Vagina (tissue), 2 donors: ENCODE measurements around the gene WNK3. TPM values are rescaled to one million over a fixed set of nuclear protein-coding genes. Genes with fewer than 3 reads are reported as not detected.

Experiments used
- DNase-seq, 2 donors: peaks; one replicate each; pipeline ENCODE4 v3.0.0-alpha.2; 2017; ENCODE audit errors: extremely low spot score in 2 of 2
- H3K27ac ChIP-seq: fragments of 200-600 bp; sonication (generic); one replicate; pipeline ENCODE4 v1.5.1; 2019
- H3K27me3 ChIP-seq: fragments of 200-600 bp; sonication (generic); one replicate; pipeline ENCODE4 v1.5.1; 2019
- H3K36me3 ChIP-seq, 2 donors: fragments of 200-600 bp; sonication (generic); one replicate each; pipeline ENCODE4 v1.5.1; 2017 to 2019
- H3K4me1 ChIP-seq: fragments of 200-600 bp; sonication (generic); one replicate; pipeline ENCODE4 v1.5.1; 2019
- H3K4me3 ChIP-seq, 2 donors: fragments of 200-600 bp; sonication (generic); 1 replicate in 1 of 2; 2 replicates in 1 of 2; pipeline ENCODE4 v1.5.1; 2016 to 2019
- H3K9me3 ChIP-seq: fragments of 200-600 bp; sonication (generic); one replicate; pipeline ENCODE4 v1.5.1; 2019
- CTCF ChIP-seq, 3 experiments: fragments of 450-650 bp in 2 of 3; fragments of 200-600 bp in 1 of 3; sonication (generic) in 1 of 3; IDR thresholded peaks; one replicate each; pipeline ENCODE4 v1.5.1; 2017 to 2019; ENCODE audit warnings: antibody characterized with exemption in 3 of 3, mild to moderate bottlenecking in 2 of 3, moderate library complexity in 2 of 3
- POLR2A ChIP-seq, 2 donors: fragments of 450-650 bp; IDR thresholded peaks; one replicate each; pipeline ENCODE4 v1.6.1; 2017; ENCODE audit warnings: antibody characterized with exemption in 2 of 2, mild to moderate bottlenecking in 2 of 2, moderate library complexity in 2 of 2
- POLR2AphosphoS5 ChIP-seq, 2 donors: sonication (generic); formaldehyde crosslinking; IDR thresholded peaks; one replicate each; pipeline ENCODE4 v1.9.0; 2017; ENCODE audit warnings: antibody characterized with exemption in 2 of 2, mild to moderate bottlenecking in 2 of 2, low read depth in 1 of 2; ENCODE audit not compliant: insufficient read depth in 1 of 2
- intact Hi-C: fragments of 100-400 bp; cut with DNase I; formaldehyde crosslinking; loops from one replicate; pipeline ENCODE4 v1.15.1; 2023
- total RNA-seq: library from RNA; depleted of rRNA; stranded (reverse); fragments of >200 nt; gene quantifications from one replicate; pipeline ENCODE4 v1.2.3, GENCODE V29; 2016

The WNK3 gene
- total RNA-seq, 1 donor from 2014 or later: 2.0 TPM

- no peak for DNase-seq
- H3K4me3 ChIP-seq: no peak overlapping the region
- no peaks in the 10 kb centered on the region for H3K9me3 ChIP-seq
- H3K4me1 ChIP-seq: no peaks in the 10 kb centered on the region
- TF ChIP-seq POLR2AphosphoS5 (IDR thresholded peaks at IDR 0.05; ENCODE audit: insufficient read depth in 1 of 2, low read depth in 1 of 2) (no peak), CTCF (IDR thresholded peaks at IDR 0.05) (no peak), POLR2A (IDR thresholded peaks at IDR 0.05) (no peak)
- H3K36me3 ChIP-seq: no peaks in the 10 kb centered on the region
- no peak overlapping the region for H3K27ac ChIP-seq
- H3K27me3 ChIP-seq: no peaks in the 10 kb centered on the region
- intact Hi-C loops: no loop called here
Observed at GRCh38 chrX:54306379-54306778, 51.5 kb downstream of the WNK3 start.

GRCh38 chrX:54301516-54301915 lies 56.3 kb downstream of the WNK3 start:
- intact Hi-C loops: no loop called here

GRCh38 chrX:54294306-54294705 lies 63.5 kb downstream of the WNK3 start:
- intact Hi-C loops: no loop called here
- Histone ChIP-seq H3K9me3 (no peaks in the 10 kb centered on the region), H3K4me3 (no peak overlapping the region), H3K27me3 (no peaks in the 10 kb centered on the region), H3K27ac (no peak overlapping the region), H3K4me1 (no peaks in the 10 kb centered on the region), H3K36me3 (no peaks in the 10 kb centered on the region)
- TF ChIP-seq POLR2A (IDR thresholded peaks at IDR 0.05) (no peak), CTCF (IDR thresholded peaks at IDR 0.05) (no peak), POLR2AphosphoS5 (IDR thresholded peaks at IDR 0.05; ENCODE audit: insufficient read depth in 1 of 2, low read depth in 1 of 2) (no peak)
- DNase-seq: no peak

More at GRCh38 chrX:54301516-54301915, 56.3 kb downstream of the WNK3 start:
- Histone ChIP-seq H3K4me1 (no peaks in the 10 kb centered on the region), H3K9me3 (no peaks in the 10 kb centered on the region), H3K27ac (no peak overlapping the region), H3K4me3 (no peak overlapping the region), H3K27me3 (no peaks in the 10 kb centered on the region), H3K36me3 (no peaks in the 10 kb centered on the region)
- DNase-seq: no peak
- TF ChIP-seq POLR2A (IDR thresholded peaks at IDR 0.05): no peak
- TF ChIP-seq POLR2AphosphoS5 (IDR thresholded peaks at IDR 0.05; ENCODE audit: insufficient read depth in 1 of 2, low read depth in 1 of 2): no peak
- TF ChIP-seq CTCF (IDR thresholded peaks at IDR 0.05): no peak

- Histone ChIP-seq H3K27ac (no peak overlapping the region), H3K4me3 (no peak overlapping the region), H3K9me3 (no peaks in the 10 kb centered on the region), H3K27me3 (no peaks in the 10 kb centered on the region), H3K36me3 (no peaks in the 10 kb centered on the region), H3K4me1 (no peaks in the 10 kb centered on the region)
- TF ChIP-seq POLR2AphosphoS5 (IDR thresholded peaks at IDR 0.05; ENCODE audit: insufficient read depth in 1 of 2, low read depth in 1 of 2) (no peak), CTCF (IDR thresholded peaks at IDR 0.05) (no peak), POLR2A (IDR thresholded peaks at IDR 0.05) (no peak)
- intact Hi-C loops: no loop called here
- no peak for DNase-seq
Observed at GRCh38 chrX:54292755-54293154, 65.1 kb downstream of the WNK3 start.

GRCh38 chrX:54291758-54292157 lies 66.1 kb downstream of the WNK3 start:
- DNase-seq: no peak
- no peaks in the 10 kb centered on the region for H3K36me3 ChIP-seq

More at GRCh38 chrX:54291758-54292157, 66.1 kb downstream of the WNK3 start:
- TF ChIP-seq POLR2AphosphoS5 (IDR thresholded peaks at IDR 0.05; ENCODE audit: insufficient read depth in 1 of 2, low read depth in 1 of 2) (no peak), POLR2A (IDR thresholded peaks at IDR 0.05) (no peak), CTCF (IDR thresholded peaks at IDR 0.05) (no peak)
- Histone ChIP-seq H3K9me3 (no peaks in the 10 kb centered on the region), H3K4me3 (no peak overlapping the region), H3K27me3 (no peaks in the 10 kb centered on the region), H3K27ac (no peak overlapping the region), H3K4me1 (no peaks in the 10 kb centered on the region)
- intact Hi-C loops: no loop called here
